ENCODE data around the gene FOXK1. TPM values are rescaled to one million over a fixed set of nuclear protein-coding genes. Genes with fewer than 3 reads are reported as not detected.
A peak's percentile ranks its signal among the peaks of the same experiment; 100 is the strongest.

The FOXK1 gene
- total and polyA plus RNA-seq, 2 of the 13 experiments (the other 11 are each of a cell fraction or from before 2014, with no cell fraction given): 4.6 to 8.8 TPM

DNA sequence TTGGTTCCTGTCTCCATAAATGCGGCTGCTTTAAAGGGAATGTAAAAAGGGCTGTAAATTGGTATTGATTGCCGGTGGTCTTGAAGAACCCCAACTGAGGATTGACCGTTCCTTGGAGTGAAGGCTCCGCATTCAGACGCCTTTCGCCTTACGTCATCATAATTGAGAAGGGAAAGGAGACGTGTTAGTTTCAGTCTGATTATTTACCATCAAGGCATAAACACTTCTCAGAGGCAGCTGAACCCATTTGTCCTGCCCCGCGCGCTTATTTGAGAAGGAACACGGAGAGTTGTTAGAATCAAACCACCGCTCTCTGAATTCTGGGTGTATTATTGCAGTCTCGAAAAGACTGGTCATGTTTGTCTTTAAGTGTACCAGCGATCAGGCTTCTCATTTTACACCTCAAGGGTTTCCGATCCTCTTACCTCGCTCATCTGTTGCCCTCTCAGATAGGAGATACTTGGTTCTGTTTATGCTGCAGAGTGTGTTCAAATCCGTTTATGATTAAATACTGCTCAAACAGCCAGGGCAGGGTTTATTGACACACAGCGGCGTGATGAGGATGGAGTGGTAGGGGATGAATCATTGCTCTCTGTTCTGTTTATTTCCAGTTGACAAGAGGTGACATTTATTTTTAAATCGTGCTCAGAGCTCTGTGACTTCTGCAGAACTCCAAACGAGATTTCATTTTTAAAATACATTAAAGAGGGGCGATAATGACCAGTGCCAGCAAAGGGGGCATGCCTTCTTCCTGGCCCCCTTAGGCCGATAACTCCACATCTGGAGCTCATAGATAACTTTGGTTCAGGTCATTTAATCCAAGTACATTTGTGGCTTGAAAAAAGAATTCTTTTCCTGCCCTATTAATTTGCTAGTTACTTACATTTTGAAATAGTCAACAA, 30.4 kb downstream of the FOXK1 start (continued):
- TF ChIP-seq, protein P1, sequence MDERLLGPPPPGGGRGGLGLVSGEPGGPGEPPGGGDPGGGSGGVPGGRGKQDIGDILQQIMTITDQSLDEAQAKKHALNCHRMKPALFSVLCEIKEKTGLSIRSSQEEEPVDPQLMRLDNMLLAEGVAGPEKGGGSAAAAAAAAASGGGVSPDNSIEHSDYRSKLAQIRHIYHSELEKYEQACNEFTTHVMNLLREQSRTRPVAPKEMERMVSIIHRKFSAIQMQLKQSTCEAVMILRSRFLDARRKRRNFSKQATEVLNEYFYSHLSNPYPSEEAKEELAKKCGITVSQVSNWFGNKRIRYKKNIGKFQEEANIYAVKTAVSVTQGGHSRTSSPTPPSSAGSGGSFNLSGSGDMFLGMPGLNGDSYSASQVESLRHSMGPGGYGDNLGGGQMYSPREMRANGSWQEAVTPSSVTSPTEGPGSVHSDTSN (CRISPR knock-in tag; IDR thresholded peaks at IDR 0.05): no peak
- TF ChIP-seq, protein P2, sequence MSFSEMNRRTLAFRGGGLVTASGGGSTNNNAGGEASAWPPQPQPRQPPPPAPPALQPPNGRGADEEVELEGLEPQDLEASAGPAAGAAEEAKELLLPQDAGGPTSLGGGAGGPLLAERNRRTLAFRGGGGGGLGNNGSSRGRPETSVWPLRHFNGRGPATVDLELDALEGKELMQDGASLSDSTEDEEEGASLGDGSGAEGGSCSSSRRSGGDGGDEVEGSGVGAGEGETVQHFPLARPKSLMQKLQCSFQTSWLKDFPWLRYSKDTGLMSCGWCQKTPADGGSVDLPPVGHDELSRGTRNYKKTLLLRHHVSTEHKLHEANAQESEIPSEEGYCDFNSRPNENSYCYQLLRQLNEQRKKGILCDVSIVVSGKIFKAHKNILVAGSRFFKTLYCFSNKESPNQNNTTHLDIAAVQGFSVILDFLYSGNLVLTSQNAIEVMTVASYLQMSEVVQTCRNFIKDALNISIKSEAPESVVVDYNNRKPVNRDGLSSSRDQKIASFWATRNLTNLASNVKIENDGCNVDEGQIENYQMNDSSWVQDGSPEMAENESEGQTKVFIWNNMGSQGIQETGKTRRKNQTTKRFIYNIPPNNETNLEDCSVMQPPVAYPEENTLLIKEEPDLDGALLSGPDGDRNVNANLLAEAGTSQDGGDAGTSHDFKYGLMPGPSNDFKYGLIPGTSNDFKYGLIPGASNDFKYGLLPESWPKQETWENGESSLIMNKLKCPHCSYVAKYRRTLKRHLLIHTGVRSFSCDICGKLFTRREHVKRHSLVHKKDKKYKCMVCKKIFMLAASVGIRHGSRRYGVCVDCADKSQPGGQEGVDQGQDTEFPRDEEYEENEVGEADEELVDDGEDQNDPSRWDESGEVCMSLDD (CRISPR knock-in tag; IDR thresholded peaks at IDR 0.05; ENCODE audit: borderline replicate concordance): no peak
- TF ChIP-seq ZFP41 (CRISPR knock-in tag; IDR thresholded peaks at IDR 0.05; ENCODE audit: borderline replicate concordance) (no peak), ZNF382 (CRISPR knock-in tag; IDR thresholded peaks at IDR 0.05; ENCODE audit: borderline replicate concordance) (no peak), ZMAT5 (CRISPR knock-in tag; IDR thresholded peaks at IDR 0.05; ENCODE audit: borderline replicate concordance, low read depth) (no peak), MBD4 (IDR thresholded peaks at IDR 0.05; ENCODE audit: borderline replicate concordance, low read length) (no peak), SPEN (CRISPR knock-in tag; IDR thresholded peaks at IDR 0.05; ENCODE audit: low read depth) (0 out of 2 replicates have a peak, but pooled peaks have one; percentile 22), POLR2A (IDR thresholded peaks at IDR 0.05; ENCODE audit: insufficient read depth in 1 of 2, low read depth in 2 of 2, low read length in 2 of 2) (no peak), PBX3 (CRISPR knock-in tag; IDR thresholded peaks at IDR 0.05; ENCODE audit: borderline replicate concordance) (no peak), ZNF24 (IDR thresholded peaks at IDR 0.05) (no peak), ZNF687 (CRISPR knock-in tag; IDR thresholded peaks at IDR 0.05) (no peak), ZNF431 (CRISPR knock-in tag; IDR thresholded peaks at IDR 0.05; ENCODE audit: borderline replicate concordance, low read depth) (no peak), ZC3H13 (CRISPR knock-in tag; IDR thresholded peaks at IDR 0.05) (no peak), IRF2 (CRISPR knock-in tag; IDR thresholded peaks at IDR 0.05) (no peak), FOXJ3 (CRISPR knock-in tag; IDR thresholded peaks at IDR 0.05; ENCODE audit: borderline replicate concordance) (peak; percentile 49; the same call in 1 of the 2 replicates), ZNF562 (CRISPR knock-in tag; IDR thresholded peaks at IDR 0.05; ENCODE audit: borderline replicate concordance) (no peak), ZNF260 (CRISPR knock-in tag; IDR thresholded peaks at IDR 0.05; ENCODE audit: borderline replicate concordance, low read depth) (no peak), HES4 (CRISPR knock-in tag; IDR thresholded peaks at IDR 0.05; ENCODE audit: borderline replicate concordance) (no peak)

Data from HepG2 (cell line).